Stomach (tissue), 9 donors: ENCODE results near the gene NTHL1. TPM values are rescaled to one million over a fixed set of nuclear protein-coding genes. Genes with fewer than 3 reads are reported as not detected.

Source experiments
- DNase-seq, 2 donors: peaks; one replicate each; pipeline versions ENCODE4 v3.0.0 to v3.0.0-alpha.2; 2013 to 2019
- H3K27ac ChIP-seq, 5 donors: fragments of 200-600 bp in 4 of 5; sonication (generic) in 4 of 5; one replicate each; pipeline ENCODE4 v1.5.1; 2013 to 2019; ENCODE audit warnings: mild to moderate bottlenecking in 1 of 5, moderate library complexity in 1 of 5
- H3K27me3 ChIP-seq, 3 donors: fragments of 200-600 bp; sonication (generic); one replicate each; pipeline ENCODE4 v1.5.1; 2017 to 2019; ENCODE audit warnings: mixed run types in 1 of 3
- H3K36me3 ChIP-seq, 4 donors: fragments of 200-600 bp; sonication (generic); 1 replicate in 3 of 4; 2 replicates in 1 of 4; pipeline ENCODE4 v1.5.1; 2016 to 2019
- H3K4me1 ChIP-seq, 4 donors: fragments of 200-600 bp; sonication (generic); one replicate each; pipeline ENCODE4 v1.5.1; 2016 to 2019
- H3K4me3 ChIP-seq, 4 donors: fragments of 200-600 bp; sonication (generic) in 3 of 4; one replicate each; pipeline ENCODE4 v1.5.1; 2016 to 2019; ENCODE audit warnings: mild to moderate bottlenecking in 1 of 4
- H3K9me3 ChIP-seq, 4 donors: fragments of 200-600 bp; sonication (generic); one replicate each; pipeline ENCODE4 v1.5.1; 2016 to 2019
- CTCF ChIP-seq, 7 experiments: fragments of 450-650 bp in 4 of 7; fragments of 200-600 bp in 3 of 7; sonication (generic) in 3 of 7; IDR thresholded peaks; one replicate each; pipeline ENCODE4 v1.5.1; 2016 to 2019; ENCODE audit warnings: antibody characterized with exemption in 7 of 7, control low read depth in 2 of 7, mild to moderate bottlenecking in 1 of 7
- EP300 ChIP-seq: sonication (generic); formaldehyde crosslinking; IDR thresholded peaks from one replicate; pipeline ENCODE4 v1.6.1; 2017; ENCODE audit warnings: antibody characterized with exemption
- POLR2A ChIP-seq, 4 donors: fragments of 450-650 bp; IDR thresholded peaks; one replicate each; pipeline ENCODE4 v1.6.1; 2016; ENCODE audit warnings: antibody characterized with exemption in 4 of 4, control low read depth in 2 of 4, mild to moderate bottlenecking in 1 of 4, moderate library complexity in 1 of 4
- POLR2AphosphoS5 ChIP-seq, 3 donors: sonication (generic); formaldehyde crosslinking; IDR thresholded peaks; one replicate each; pipeline ENCODE4 v1.6.1; 2016; ENCODE audit warnings: antibody characterized with exemption in 3 of 3
- WGBS, 5 donors: extraction: QIAGEN DNeasy Blood & Tissue Kit in 3 of 5; methylation state at CpG; one replicate each; pipeline versions ENCODE4 v1.1.5 to v1.1.7; 2013 to 2018; 5-methylcytosine and 5-hydroxymethylcytosine counted together
- intact Hi-C: fragments of 100-400 bp; cut with DNase I; formaldehyde crosslinking; loops from one replicate; pipeline ENCODE4 v1.15.1; 2023; ENCODE audit warnings: low total_unique reads
- polyA plus RNA-seq, 3 donors: library from polyadenylated mRNA; stranded (reverse); fragments of 200-250 nt; gene quantifications; one replicate each; pipeline ENCODE4 v1.2.3, GENCODE V29; 2013
- total RNA-seq, 5 donors: library from RNA; depleted of rRNA; stranded (reverse); fragments of >200 nt; gene quantifications; one replicate each; pipeline versions ENCODE4 v1.1.0 to v1.2.3, GENCODE V29; 2014 to 2016
- donor health status: healthy with polysubstance abuse.
- donor health status: Bipolar disorder and iron deficiency.
- donor health status: healthy.

Gene NTHL1
- total and polyA plus RNA-seq, 8 donors = 2.3 to 663 (median 32.9) TPM

- TF ChIP-seq POLR2AphosphoS5 (IDR thresholded peaks at IDR 0.05) = no peak
- no peak for TF ChIP-seq POLR2A (IDR thresholded peaks at IDR 0.05)
- no peak for TF ChIP-seq EP300
- no peak for TF ChIP-seq CTCF (IDR thresholded peaks at IDR 0.05)
- peaks cover 56 to 100% (median 100%) of the 10 kb centered on the region in 4 donors for H3K36me3 ChIP-seq
- no peaks in the 10 kb centered on the region for H3K27me3 ChIP-seq
- DNase-seq = no peak
- 86 to 96% (median 94%) methylated on average over 15 to 29 of the region's 29 CpGs for WGBS, 5 donors
- no peak overlapping the region for H3K4me3 ChIP-seq
- H3K9me3 ChIP-seq = no peaks in the 10 kb centered on the region
- H3K27ac ChIP-seq = no peak overlapping the region
- intact Hi-C loops = no loop called here
- no peaks in the 10 kb centered on the region for H3K4me1 ChIP-seq
These were observed 23.2 kb upstream of the NTHL1 start for GRCh38 chr16:2070576-2071453.

- H3K27me3 ChIP-seq = no peaks in the 10 kb centered on the region
- WGBS, 5 donors = 96 to 99% (median 97%) methylated on average over 11 of the region's 11 CpGs
- no peaks in the 10 kb centered on the region for H3K9me3 ChIP-seq
- TF ChIP-seq CTCF (IDR thresholded peaks at IDR 0.05) (no peak), POLR2AphosphoS5 (IDR thresholded peaks at IDR 0.05) (no peak), EP300 (no peak), POLR2A (IDR thresholded peaks at IDR 0.05) (no peak)
- no peak overlapping the region for H3K27ac ChIP-seq
- peaks cover 45 to 100% (median 99%) of the 10 kb centered on the region in 4 donors for H3K36me3 ChIP-seq
- no peak overlapping the region for H3K4me3 ChIP-seq
- no peak for DNase-seq
- H3K4me1 ChIP-seq = no peaks in the 10 kb centered on the region
- intact Hi-C loops = no loop called here
These were observed 18.5 kb upstream of the NTHL1 start for GRCh38 chr16:2066139-2066538.

DNA sequence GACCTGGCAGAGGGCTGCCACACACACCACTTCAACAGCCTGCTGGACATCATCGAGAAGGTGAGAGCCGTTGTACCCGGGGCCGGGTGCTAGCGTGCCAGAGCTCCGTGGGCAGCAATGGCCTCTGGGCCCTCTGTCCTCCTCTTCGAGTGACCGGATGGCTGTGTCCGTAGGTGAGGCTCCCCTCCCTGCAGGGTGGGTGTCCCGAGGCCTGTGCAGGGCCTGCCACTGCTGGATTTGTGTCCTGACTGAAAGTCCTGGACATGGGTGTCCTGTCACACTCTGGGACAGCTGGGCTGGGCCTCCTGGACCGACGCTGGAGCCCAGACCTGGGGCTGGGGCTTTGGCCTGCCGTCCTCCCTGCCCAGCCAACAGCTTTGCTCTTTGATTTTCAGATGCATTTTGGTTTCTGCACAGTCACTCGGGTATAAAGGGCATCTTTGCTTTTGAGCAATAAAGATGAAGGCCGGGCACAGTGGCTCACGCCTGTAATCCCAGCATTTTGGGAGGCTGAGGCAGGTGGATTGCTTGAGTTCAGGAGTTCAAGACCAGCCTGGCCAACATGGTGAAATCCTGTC is 16.8 kb upstream of the NTHL1 start:
- WGBS, 5 donors = 93 to 96% (median 93%) methylated on average over 12 to 16 of the region's 16 CpGs
- Histone ChIP-seq H3K36me3 (peaks cover 53 to 100% (median 99%) of the 10 kb centered on the region in 4 donors), H3K27ac (no peak overlapping the region), H3K4me3 (no peak overlapping the region), H3K27me3 (no peaks in the 10 kb centered on the region), H3K9me3 (no peaks in the 10 kb centered on the region), H3K4me1 (no peaks in the 10 kb centered on the region)
- intact Hi-C loops = no loop called here
- no peak for DNase-seq
- TF ChIP-seq POLR2AphosphoS5 (IDR thresholded peaks at IDR 0.05) = no peak
- TF ChIP-seq CTCF (IDR thresholded peaks at IDR 0.05) = no peak
- TF ChIP-seq EP300 = no peak
- no peak for TF ChIP-seq POLR2A (IDR thresholded peaks at IDR 0.05)

DNA sequence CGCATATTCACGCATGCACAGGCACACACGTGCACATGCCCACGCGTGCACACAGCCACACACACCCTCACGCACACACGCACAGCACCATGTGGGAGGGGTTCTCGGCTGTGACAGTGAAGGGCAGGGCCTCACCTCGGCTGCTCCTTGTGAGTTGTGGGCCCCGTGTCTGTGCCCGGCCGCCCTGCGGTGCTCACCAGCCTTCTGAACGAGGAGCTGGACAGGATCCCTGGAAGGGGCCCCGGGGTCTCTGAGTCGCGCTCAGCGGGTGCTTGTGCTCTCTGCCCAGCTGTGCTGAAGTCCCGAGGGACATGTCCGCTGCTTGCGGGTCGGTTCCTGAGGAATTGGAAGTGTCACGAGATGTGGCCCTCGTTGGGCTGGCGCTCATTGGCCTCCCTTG is 16.2 kb upstream of the NTHL1 start:
- TF ChIP-seq POLR2A (IDR thresholded peaks at IDR 0.05) = no peak
- TF ChIP-seq POLR2AphosphoS5 (IDR thresholded peaks at IDR 0.05) = no peak
- TF ChIP-seq EP300 = no peak
- TF ChIP-seq CTCF (IDR thresholded peaks at IDR 0.05) = no peak
- H3K36me3 ChIP-seq = peaks cover 53 to 100% (median 98%) of the 10 kb centered on the region in 4 donors
- intact Hi-C loops = no loop called here
- no peak overlapping the region for H3K27ac ChIP-seq
- whole genome bisulfite sequencing, 5 donors = 91 to 96% (median 94%) methylated on average over 9 to 25 of the region's 25 CpGs
- no peak overlapping the region for H3K4me3 ChIP-seq
- no peak for DNase-seq
- no peaks in the 10 kb centered on the region for H3K27me3 ChIP-seq
- H3K4me1 ChIP-seq = no peaks in the 10 kb centered on the region
- H3K9me3 ChIP-seq = no peaks in the 10 kb centered on the region
